GM21515 (cell line): Measurements from ENCODE around the gene IFT80.
"Not testable (repeated sequence)": the region's sequence is repeated elsewhere in the genome, so short reads cannot be mapped to it uniquely, and the experiment has no call there.

Source experiments
- ATAC-seq: cut with Tn5 transposase; IDR thresholded peaks from one replicate; pipeline ENCODE4 v1.9.1; 2021; ENCODE audit not compliant: unreplicated experiment

The IFT80 gene

DNA sequence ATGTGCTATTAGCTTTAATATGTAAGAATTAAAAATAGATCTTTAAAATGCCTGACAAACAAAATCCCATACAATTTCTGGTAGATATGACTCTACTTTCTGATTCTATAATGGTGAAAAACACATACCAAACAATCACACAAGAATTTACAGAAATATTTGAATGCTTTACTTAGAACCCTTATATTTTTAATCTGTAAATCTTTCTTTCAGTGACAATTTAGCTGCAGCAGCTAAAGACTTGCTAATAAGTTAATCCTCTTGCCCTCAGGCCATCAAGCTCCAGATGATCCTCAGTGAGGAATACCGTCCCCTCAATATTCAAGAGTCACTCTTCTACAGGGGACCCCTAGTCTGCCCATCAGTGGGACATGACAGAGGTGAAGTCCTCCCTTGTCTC, 118.2 kb downstream of the IFT80 start:
- ATAC-seq: no peak

DNA sequence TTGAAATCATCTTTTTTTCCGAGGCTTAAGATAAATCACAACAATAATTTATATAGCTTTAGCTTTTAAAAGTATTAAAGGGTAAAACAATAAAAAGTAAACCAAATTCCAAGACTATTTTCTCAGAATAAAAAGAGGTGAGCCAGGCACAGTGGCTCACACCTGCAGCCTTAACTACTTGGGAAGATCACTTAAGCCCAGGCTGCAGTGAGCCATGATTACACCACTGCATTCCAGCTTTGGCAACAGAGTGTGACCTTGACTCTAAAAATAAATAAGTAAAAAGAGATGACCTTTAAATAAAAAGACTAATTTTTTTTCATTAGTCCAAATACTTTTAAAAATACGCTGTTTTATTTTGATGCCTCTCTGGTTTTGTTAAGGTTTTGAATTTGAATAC, 119.4 kb downstream of the IFT80 start:
- ATAC-seq: no peak

DNA sequence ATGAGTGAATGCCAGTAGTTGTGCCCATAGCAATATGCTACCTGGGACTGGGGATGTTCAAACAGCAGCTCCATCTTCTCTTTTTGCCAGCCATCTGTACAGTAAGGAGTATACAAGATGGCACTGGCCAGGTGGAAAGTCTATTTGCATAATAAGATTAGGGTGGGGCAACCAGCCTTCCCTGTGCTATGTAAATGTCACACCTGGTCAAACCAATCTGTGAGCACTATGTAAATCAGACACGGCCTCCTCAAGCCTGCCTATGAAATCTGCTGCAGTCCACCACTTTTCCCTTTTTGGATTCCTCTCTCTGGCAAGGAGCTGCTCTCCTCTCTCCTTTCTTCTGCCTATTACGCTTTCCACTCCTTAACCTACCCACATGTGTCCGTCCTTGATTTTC, 120.8 kb downstream of the IFT80 start:
- ATAC-seq: no peak

DNA sequence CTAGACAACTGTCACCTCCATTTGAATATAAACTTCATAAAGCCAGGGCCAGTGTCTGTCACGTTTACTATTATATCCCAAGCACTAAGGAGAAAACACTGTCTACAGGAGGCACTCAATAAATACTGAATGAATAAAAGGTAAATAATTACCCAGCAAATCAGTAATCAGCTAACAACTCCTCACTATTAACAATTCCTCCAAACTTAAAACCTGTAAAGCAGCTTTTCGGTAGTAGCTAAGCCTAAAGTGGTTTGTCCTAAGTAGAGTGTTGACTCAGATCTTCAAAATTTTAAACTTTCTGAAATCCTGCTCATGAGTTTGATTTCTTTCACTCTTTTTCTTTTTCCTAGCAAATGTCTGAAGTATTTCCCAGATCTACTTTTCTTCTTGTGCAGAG, 133.9 kb downstream of the IFT80 start:
- no peak for ATAC-seq

DNA sequence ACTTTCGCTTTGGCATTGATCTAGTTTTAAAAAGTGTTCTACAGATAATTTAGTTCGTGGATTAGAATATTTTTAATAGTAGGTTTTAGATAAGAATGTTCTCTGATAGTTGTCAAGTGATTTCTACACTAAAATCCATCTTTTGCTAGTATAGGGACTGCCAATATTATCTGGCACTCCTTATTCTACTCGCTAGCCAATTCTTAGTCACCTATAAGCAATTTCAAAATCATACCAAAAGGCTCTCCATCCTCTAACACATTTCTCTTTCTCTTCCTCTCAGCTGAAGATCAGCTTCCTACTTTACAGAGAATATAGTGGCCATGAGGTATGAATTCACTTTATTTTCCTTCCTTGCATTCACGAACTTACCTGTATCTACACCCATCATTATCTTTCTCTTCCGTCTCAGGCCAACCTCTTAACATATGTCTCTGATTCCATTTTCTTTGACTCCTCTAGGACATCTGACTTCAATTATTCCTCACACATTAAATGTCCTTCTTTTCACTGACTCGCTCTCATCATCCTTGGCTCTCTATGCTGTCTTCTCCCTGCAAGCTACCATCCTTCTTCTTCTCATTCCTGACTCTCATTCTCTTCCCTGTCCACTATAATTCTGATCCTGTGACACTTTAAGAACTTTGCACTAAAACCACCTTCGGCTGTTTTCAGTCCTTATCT, 138.3 kb downstream of the IFT80 start:
- no peak for ATAC-seq

DNA sequence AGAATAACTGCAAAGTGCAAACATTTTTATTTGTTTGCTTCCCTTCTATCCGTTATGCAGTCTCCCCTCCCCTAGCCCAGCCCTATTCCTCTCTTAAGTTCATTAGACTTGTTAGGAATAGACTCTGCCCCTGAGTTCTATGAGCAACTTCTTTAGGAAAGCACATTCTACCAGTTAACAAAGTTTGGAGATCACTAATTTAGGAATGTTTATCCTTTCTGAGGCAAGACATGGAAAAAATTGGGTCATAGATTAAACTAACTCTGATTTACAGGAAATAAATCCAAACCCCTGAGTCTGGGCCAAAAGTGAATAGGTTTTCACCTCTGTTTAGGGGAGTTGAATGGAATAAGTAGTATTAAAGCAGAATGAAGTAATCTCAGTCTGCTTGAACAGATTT, 139.4 kb downstream of the IFT80 start:
- ATAC-seq: no peak

DNA sequence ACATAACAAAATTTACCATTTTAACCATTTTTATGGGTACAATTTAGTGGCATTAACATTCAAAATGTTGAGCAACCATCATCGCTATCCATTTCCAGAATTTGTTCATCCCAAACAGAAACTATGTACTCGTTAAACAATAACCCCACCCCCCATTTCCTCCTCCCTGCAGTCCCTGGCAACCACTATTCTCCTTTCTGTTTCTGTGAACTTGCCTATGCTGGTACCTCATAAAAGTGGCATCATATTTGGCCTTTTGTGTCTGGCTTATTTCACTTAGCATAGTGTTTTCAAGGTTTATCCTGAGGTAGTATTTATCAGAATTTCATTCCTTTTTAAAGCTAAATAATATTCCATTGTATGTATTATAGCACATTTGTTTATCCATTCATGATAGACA, 141.4 kb downstream of the IFT80 start:
- ATAC-seq: no peak

DNA sequence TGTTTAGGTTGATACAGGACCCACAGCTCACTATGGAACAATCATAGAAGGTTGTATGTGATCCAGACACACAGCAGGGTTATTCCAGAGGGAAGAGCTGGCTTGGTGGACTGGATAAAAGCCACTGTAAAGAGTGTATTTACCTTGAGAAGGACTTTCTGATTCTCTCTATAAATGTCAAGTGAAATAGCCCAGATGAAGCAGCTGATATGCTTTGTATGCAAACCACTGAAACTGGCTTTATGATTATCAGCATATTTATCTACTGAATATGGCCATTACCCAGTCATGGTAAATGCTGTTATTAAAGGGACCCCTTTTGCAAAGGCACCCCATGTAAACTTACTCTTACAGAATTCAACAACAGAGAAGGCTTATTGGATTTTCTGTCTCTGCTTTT, 145.7 kb downstream of the IFT80 start:
- ATAC-seq: no peak

DNA sequence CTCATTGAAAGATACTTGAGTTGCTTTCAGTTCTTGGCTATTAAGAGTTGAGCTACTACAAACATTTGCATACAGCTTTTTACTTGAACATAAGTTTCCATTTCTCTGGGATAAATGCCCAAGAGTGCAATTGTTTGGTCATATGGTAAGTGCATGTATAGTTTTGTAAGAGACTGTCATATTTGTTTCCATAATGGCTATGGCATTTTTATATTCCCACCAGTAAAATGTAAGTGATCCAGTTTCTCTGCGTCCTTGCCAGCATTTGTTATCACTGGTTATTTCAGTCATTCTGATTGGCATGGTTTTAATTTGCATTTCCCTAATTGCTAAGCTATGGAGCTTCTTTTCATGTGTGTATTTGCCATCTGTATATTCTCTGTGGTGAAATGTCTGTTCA, 151.3 kb downstream of the IFT80 start:
- ATAC-seq: no peak

DNA sequence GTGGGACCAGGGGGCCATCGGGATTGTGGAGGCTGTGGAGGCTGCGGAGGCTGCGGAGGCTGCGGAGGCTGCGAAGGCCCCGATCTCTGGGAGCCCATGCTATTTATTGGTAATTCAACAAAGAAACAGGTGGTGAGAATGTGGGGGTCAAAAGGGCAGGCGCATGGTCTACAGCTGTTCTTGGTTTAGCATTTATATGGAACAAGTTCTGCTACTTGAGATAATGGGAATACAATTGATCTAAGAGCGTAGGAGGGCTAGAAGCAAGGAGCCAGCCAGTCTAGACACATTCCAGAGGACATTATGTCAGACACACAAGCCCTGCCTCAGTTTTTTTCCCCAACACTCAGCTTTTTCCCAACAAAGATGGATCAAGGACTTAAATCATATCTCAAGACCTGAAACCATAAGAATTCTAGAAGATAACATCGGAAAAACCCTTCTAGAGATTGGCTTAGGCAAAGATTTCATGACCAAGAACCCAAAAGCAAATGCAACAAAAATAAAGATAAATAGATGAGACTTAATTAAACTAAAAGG, 153.7 kb downstream of the IFT80 start:
- no peak for ATAC-seq

DNA sequence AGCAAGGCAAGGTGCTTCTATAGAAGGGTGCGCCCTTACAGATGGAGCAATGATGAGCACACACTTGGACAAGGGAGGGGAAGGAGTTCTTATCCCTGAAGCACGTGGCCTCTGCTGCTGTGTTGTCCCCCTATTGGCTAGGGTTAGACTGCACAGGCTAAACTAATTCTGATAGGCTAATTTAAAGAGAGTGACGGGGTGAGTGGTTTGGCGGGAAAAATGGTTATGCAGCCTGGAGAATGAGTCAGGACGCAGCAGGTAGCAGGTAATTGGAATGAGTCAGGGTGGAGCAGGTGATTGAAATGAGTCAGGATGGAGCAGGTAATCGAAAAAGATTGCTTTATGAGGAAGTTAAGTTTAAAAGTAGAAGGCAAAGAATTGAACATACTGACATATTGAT, 158.3 kb downstream of the IFT80 start:
- not testable (repeated sequence) for ATAC-seq

DNA sequence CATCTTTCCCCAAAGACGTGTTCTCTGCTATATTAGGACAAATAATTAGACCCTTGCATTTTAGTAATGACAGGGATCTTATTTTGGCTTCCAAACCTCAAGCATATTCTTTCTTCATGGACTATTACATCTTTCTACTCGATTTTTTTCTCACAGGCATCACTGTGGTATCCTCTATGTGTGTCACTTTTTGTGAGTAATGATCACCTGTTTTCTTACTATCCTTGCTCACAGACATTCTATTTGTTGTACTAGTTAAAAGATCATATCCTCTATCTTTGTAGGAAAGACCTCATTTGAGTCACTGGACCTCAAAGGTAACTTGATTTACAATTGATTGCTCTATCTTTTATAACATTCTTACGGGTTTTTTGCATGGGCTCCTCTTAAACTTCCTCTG, 167.0 kb downstream of the IFT80 start:
- ATAC-seq: no peak

DNA sequence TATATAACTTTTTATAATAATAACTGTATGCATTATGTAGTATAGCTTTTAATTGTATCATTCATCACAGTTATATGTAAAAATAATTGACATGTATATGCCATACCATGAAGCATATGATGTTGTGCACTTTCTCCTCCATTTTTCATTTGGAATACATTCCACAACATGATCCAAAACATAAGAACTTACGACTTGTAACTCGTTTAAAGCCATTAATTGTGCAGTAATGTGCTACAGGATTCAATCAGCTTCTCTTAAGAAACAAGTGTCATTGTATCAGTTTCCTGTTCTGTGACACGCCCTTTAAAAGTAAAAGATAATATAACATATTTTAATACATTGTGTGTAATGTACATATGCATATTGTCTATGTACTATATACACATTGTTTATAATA, 171.6 kb downstream of the IFT80 start:
- no peak for ATAC-seq

DNA sequence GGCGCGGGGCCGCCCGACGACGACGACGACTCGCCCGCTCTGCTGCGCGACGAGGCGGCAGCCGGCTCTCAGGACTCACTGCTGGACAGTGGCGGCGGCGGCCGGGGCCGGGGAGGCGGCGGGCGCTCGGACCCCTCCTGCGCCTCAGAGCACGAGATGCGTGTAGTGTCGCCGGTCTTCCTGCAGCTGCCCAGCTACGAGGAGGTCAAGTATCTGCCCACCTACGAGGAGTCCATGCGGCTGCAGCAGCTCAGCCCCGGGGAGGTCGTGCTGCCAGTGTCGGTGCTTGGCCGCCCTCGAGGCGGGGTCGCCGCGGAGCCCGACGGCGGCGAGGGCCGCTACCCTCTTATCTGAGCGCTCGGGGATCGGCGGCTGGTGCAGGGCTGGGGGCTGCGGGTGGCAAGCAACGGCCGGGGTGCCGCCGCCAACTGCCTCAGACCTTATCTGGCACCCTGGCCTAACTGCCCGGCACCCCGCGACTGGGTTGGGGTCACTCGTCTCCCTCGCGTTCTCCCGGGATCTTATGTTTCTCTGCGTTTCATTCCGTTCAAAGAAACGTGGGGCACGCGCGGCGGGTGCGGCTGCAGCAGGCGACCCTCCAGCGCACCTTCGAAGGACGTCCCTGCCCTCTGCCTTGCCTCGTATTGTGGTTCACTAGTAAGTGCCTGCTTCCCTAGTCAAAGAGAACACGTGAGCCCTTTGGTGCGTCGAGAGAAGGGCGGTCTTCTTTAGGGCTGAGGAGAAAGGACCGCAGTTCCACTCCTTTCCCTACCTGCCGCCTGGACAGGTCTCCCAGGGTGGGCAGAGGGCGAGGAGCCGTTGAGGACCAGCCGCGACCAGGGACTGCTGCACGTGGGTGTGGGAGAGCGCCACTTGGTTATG, 172.8 kb downstream of the IFT80 start:
- ATAC-seq: peak; percentile 23

DNA sequence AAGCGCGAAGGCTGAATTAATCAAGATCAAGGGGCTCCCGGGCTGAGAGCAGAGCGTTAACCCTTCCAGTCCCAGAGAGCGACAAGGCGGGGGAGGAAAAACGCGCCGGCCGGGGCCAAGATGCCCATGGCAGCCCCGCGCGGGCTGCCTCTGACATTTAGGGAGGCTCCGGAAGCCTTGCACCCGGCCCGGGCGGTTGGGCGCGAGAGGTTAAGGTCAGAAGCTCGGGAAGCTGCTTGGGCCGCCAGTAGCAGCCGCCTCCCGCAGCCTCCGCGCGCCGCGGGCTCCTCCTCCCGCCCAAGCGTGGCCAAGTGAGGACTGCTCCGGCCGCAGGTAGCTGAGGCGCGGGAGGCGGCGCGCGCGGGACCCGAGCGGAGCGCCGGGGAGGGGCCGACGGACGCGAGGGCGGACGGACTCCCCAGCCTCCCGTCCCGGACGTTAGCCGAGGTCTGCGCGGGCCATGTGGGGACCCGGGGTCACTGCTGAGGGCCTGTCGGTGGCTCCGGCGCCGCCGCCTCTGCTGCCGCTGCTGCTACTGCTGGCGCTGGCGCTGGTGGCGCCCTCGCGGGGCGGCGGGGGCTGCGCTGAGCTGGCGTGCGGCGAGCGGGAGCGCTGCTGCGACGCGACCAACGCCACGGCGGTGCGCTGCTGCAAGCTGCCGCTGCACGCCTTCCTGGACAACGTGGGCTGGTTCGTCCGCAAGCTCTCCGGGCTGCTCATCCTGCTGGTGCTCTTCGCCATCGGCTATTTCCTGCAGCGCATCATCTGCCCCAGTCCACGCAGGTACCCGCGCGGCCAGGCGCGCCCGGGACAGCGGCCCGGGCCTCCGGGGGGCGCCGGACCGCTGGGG, 173.6 kb downstream of the IFT80 start, which contains the start of gene C3orf80:
C3orf80 (plus strand) TSS at position 247 of the 850 bp plus-strand sequence; CDS start at position 461, 214 bp downstream.
- peak; percentile 85 for ATAC-seq

DNA sequence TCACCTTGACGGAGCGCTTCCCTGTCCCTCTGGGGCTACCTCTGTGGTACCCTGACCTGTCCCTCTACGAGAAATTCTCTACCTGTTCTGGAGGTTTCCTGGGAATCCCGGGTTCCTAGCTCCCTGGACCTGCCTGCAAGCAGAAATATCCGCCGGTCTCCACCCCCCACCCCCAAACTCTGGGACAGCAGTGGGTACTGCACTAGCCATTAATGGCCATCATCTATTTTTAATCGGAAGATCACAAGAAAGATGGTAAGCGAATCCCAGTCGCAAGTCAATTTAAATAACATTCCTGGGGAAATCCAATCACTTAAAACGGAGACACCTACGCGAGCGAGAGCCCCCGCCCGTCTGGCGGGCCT, 174.2 kb downstream of the IFT80 start:
- no peak for ATAC-seq

DNA sequence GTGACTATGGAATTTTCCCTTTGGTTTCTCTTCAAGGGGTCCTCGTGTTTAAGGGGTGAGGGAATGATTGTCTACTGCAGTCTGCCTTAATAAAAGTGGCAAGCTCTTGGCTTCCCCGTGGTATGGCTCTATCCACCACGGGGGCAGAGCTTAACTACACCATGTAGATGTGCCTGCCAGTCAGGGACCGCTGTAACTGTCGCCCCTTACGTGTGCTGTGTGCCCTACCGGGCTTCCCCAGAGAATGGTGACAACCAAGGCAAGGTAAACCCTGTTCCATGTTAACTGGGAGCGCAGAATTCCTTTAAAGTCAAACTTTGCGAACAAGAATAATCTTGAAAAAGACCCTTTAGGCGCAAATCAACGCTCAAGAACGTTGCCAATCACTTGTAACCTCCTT, 174.8 kb downstream of the IFT80 start:
- ATAC-seq: no peak

DNA sequence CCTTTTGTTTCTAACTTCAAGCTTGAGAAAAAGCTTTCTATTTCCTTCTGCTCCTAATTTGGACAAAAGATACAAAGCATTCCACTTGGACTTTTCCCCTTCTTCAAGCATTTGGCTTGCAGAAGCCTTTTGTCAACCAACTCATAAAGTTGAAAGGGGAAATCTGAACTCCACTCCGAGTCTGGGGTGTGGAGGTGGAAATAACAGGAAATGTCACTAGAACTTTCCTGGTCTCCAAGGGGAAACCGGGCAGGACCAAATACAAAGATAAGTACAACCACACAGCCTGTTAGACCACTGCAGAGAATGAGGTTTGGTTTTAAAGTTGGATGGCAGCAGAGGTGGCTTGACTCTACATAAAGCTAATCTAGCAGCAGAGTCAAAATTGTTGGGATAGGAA, 178.0 kb downstream of the IFT80 start:
- ATAC-seq: no peak

DNA sequence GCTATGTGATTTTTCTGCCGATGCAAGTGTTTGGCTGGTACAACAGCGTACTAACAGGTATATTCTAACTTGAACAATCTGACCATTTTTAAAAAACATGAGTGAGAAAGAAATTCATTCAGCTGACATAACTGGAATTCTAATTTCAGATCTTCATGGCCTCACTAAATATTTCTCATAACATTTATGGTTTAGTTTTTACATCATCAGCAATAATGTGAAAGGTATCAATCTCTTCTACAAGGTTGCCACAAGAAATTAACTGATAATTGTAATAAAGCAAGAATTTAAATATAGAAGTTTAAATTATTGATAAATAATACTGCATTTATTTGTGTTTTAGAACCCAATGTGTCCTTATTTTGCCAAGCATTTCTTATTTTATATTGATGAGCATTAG, 179.0 kb downstream of the IFT80 start:
- ATAC-seq: no peak

DNA sequence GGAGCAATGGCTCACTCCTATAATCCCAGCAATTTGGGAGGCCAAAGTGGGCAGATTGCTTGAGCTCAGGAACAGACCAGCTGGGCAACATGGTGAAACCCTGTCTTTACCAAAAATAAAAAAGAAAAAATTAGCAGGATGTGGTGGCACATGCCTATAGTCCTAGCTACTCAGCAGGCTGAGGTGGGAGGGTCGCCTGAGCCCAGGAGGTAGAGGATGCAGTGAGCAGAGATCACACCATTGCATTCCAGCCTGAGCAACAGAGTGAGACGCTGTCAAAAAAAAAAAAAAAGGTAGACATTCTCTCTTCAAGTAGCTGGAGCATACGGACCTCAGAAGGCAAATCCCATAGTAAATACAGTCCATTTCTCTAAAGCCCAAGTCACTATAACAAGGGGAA, 180.9 kb downstream of the IFT80 start:
- no peak for ATAC-seq

DNA sequence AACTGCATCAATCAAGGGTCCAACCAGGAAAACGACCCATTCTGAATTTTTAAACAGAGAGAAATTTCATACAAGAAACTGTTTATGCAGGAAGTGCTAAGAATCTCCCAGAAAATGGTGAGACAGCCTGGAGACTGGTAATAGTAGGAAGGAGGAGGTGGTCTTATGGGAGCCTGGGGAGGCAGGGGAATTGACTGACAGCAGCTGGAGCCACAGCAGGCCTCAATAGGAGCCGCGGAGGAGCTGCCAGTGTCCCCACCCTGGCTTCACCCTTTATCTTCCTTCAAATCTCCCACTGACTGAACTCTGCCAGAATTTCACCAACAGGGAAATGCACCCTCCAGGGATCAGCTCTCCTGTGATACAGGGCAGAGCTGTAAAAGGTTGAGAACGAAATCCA, 181.3 kb downstream of the IFT80 start:
- ATAC-seq: no peak
